ENCODE results near the gene TMEM185B.

The TMEM185B gene

DNA sequence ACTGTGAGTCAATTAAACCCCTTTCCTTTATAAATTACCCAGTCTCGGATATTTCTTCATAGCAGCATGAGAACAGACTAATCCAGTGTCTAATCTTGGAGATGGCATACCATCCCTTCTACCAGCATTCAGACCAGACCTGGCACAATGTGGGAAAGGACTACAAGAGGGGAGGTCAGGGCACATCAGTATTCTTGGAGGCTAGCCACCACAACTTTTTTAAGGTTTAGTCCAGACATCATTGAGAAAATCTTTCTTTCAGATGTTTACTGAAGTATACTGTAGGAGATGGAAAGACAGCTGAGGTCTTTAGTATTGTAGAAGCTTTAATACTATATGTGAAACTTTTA is 33.4 kb upstream of the TMEM185B start:
- H3K27ac ChIP-seq: no peak overlapping the region
- no peak overlapping the region for H3K4me3 ChIP-seq
- no peak for DNase-seq (ENCODE audit: low spot score)
- TF ChIP-seq, protein P1, sequence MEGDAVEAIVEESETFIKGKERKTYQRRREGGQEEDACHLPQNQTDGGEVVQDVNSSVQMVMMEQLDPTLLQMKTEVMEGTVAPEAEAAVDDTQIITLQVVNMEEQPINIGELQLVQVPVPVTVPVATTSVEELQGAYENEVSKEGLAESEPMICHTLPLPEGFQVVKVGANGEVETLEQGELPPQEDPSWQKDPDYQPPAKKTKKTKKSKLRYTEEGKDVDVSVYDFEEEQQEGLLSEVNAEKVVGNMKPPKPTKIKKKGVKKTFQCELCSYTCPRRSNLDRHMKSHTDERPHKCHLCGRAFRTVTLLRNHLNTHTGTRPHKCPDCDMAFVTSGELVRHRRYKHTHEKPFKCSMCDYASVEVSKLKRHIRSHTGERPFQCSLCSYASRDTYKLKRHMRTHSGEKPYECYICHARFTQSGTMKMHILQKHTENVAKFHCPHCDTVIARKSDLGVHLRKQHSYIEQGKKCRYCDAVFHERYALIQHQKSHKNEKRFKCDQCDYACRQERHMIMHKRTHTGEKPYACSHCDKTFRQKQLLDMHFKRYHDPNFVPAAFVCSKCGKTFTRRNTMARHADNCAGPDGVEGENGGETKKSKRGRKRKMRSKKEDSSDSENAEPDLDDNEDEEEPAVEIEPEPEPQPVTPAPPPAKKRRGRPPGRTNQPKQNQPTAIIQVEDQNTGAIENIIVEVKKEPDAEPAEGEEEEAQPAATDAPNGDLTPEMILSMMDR (IDR thresholded peaks at IDR 0.05): no peak

DNA sequence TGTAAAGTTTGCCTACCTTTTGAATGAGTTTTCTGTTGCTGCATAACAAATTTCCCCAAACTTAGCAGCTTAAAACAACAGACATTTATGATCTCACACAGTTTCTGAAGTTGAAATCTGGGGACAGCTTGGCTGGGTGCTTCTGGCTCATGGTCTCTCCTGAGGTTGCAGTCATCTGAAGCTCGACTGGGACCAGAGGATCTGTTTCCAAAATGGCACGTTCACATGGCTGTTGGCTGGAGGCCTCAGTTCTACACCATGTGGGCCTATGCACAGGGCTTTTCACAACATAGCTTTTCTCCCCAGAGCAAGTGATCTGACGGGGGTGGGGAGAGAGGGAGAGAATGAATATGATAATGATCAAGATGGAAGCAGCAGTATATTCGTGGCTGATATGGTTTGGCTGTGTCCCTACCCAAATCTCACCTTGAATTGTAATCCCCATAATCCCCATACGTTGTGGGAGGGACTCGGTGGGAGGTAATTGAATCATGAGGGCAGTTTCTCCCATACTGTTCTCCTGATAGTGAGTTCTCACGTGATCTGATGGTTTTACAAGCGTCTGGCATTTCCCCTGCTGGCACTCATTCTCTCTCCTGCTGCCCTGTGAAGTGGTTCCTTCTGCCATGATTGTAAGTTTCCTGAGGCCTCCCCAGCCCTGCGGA is 32.9 kb upstream of the TMEM185B start:
- H3K27ac ChIP-seq: no peak overlapping the region
- TF ChIP-seq, protein P1 (IDR thresholded peaks at IDR 0.05): no peak
- no peak overlapping the region for H3K4me3 ChIP-seq
- DNase-seq (ENCODE audit: low spot score): no peak

DNA sequence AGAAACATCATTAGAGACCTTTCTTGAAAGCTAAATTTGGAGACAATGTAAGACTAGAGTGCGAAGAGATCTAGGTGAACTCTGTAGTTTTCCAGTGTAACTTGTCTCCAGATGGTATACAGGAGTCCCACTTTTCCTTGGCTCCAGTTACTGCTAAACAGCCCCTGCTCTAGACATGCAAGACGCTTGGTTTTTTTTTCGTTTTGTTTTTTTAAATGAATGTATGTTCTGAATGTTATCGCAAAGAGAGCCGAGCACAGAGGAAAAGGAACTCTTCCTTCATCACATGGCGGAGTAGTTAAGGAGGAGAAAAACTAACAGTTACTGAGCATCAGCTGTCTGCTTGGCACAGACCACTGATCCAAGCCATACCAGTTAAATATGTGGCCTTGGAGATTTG is 31.9 kb upstream of the TMEM185B start:
- Histone ChIP-seq H3K27ac (no peak overlapping the region), H3K4me3 (no peak overlapping the region)
- TF ChIP-seq, protein P1 (IDR thresholded peaks at IDR 0.05): no peak
- DNase-seq (ENCODE audit: low spot score): no peak

DNA sequence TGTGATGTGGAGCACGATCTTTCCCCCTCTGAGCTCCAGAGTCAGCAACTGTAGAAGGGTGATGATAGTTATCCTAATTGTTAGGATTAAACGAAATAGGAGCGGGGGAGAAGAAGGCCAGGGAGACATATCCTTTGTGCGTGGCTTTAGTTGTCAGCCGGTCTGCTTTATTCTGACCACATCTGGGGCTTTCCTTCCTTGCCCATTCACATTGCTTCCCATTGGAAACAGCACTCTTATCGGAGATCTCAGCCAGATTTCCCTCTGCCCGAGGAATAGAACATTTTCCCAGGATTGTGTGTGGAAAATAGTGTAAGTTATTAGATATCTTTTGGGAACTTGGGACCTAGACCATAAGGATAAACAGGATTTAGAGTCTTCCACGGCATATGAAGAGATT is 31.0 kb upstream of the TMEM185B start:
- DNase-seq (ENCODE audit: low spot score): no peak
- peak overlapping the region in 1 of 2 donors; percentile 29 for H3K27ac ChIP-seq
- H3K4me3 ChIP-seq: peak overlapping the region; percentile 82
- TF ChIP-seq, protein P1 (IDR thresholded peaks at IDR 0.05): no peak

DNA sequence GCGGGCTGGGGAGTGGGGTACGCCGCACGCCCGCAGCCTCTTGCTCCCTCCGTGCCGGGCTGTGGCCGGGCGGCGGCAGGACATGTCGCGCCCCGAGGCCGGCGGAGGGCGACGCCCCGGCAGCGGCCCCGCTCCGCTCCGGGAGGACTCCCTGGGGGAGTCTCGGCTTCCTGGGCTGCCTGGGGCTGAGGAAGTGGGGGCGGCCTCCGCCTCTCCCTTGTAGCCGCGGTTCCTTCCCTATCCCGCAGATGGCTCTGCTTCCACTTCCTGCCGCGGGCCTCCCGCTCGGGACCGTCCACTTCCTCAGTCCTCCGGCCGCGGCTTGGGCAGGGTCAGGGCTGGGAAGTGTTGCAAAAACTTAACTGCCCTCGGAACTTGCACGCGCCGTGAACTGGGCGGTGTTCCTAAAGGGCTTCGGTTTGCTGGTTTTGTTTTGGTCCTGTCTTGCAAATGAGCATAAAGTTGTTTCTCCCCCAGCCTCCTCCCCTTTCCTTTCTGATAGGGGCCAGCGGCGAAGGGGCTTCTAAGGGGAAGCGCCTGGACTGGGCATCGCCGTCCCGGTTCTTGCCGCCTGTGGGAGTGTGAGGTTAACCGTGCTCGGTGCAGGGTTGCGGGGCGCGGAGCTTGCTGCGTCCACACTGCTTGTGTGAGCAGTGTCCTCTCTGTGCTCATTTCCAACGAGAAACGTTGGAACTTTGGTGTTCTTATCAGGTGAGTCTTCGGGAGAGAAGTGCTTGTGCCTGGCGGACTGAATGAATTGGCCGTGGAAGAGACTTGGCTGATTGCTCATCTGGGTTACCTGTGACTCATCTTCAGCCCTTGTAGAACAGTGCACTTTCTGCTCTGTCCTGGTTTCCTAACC is 30.1 kb upstream of the TMEM185B start:
- Histone ChIP-seq H3K27ac (peak overlapping the region; percentile 77 to 93), H3K4me3 (peak overlapping the region; percentile 82)
- DNase-seq (ENCODE audit: low spot score): peak; percentile 87
- TF ChIP-seq, protein P1 (IDR thresholded peaks at IDR 0.05): no peak

DNA sequence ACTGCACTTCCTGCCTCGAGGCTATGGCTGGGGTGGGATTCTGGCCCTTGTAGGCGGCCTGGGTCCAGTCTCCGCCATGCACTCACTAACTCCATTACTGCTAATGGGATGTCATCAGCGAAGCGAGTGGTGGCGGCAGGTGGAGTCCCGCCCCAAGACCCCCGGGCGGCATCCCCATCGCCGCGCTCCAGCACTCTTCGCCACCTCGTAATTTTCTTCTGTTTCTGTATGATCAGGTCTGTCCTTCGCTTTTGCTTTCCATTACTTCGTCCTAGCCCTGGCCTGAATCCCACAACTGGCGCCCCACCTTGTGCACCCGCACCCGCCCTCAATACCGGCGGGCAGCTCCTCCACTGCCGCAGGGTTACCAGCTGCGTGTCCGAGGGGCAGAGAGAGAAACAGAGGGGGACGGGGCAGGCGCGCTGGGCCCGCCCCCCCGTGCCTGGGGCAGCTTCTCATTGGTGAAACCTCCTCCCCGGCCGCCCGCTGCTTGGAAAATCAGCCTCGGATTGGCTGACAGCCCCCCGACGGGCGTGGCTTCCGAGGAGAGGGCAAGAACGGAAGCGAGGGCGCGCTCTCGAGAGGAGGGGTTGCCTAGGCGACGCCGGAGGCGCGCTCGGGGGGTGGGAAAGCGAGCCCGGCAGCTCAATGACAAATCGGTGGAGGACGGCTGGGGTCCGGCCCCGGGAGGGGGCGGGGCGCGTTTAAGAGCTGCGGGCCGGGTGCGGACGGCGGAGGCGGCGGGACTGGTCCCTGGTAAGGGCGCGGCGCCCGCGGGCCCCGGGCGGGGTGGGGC is 29.2 kb upstream of the TMEM185B start, which contains the start of gene RALB:
RALB (plus strand) TSS at position 628 of the 796 bp plus-strand sequence. CDS start 25,813 bp downstream, outside the sequence.
- DNase-seq (ENCODE audit: low spot score): peak; percentile 100
- Histone ChIP-seq H3K4me3 (peak within 1 kb of the TSS; percentile 82), H3K27ac (peak within 1 kb of the TSS; percentile 77 to 93)
- TF ChIP-seq, protein P1 (IDR thresholded peaks at IDR 0.05): no peak

Data from coronary artery (tissue), 2 donors.